Heart left ventricle (tissue), 13 donors: Measurements from ENCODE around the gene PRKCA.

Experiments used
- POLR2A ChIP-seq, 2 donors: fragments of 450-650 bp; IDR thresholded peaks; one replicate each; pipeline ENCODE4 v1.6.1; 2017; ENCODE audit warnings: antibody characterized with exemption in 2 of 2, mild to moderate bottlenecking in 2 of 2, moderate library complexity in 2 of 2
- TF ChIP-seq, protein P1 (sequence below), 12 donors: fragments of 200-600 bp; sonication (generic) in 4 of 12; IDR thresholded peaks; one replicate each; pipeline versions ENCODE4 v1.5.0 to v1.8.0; 2018 to 2022; ENCODE audit warnings: antibody characterized with exemption in 12 of 12, mild to moderate bottlenecking in 5 of 12
- donor health status: ischemic (EF 13 %, LVEDD 7.1; RV severe dilation, severe dysfunction).
- donor health status: DM: no; HTN: yes; CAD: no.
- donor health status: DM: no; HTN: no; CAD: no.
- donor health status: ischemic (EF 25% LVEDD 6.9; RV normal size, moderate dysfunction).
- donor health status: ischemic (EF 25% LVEDD 5.7; RV mildly dilated, moderate dysfunction).
- donor health status: ischemic (EF 35%, LVEDD 5.7; RV mildly dilated, moderate dysfunction).
- donor health status: nonischemic (EF 11% LVEDD 7.7; RV severe dilation, severe dysfunction).
- donor health status: DM: yes; HTN: yes; CAD: no.
- donor health status: PGD.
- donor health status: ischemic (EF 29% LVEDD 5.4; RV normal size, mild dysfunction).
- donor health status: nonischemic (EF 23%, LVEDD 6.1; RV moderate dilation, normal function).

DNA sequence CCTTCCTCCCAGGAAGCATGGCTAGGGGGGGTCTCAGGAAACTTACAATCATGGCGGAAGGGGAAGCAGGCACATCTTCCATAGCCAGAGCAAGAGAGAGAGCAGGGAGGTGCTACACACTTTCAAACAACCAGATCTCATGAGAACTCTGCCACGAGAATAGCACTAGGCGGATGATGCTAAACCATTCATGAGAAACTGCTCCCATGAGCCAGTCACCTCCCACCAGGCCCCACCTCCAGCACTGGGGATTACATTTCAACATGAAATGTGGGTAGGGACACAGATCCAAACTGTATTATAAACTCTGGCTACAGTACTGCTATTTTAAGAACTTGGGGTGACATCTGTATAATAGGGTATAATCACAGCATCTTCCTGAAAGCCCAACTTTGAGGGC, 449.4 kb downstream of the PRKCA start:
- TF ChIP-seq, protein P1, sequence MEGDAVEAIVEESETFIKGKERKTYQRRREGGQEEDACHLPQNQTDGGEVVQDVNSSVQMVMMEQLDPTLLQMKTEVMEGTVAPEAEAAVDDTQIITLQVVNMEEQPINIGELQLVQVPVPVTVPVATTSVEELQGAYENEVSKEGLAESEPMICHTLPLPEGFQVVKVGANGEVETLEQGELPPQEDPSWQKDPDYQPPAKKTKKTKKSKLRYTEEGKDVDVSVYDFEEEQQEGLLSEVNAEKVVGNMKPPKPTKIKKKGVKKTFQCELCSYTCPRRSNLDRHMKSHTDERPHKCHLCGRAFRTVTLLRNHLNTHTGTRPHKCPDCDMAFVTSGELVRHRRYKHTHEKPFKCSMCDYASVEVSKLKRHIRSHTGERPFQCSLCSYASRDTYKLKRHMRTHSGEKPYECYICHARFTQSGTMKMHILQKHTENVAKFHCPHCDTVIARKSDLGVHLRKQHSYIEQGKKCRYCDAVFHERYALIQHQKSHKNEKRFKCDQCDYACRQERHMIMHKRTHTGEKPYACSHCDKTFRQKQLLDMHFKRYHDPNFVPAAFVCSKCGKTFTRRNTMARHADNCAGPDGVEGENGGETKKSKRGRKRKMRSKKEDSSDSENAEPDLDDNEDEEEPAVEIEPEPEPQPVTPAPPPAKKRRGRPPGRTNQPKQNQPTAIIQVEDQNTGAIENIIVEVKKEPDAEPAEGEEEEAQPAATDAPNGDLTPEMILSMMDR (IDR thresholded peaks at IDR 0.05) = no peak
- no peak for TF ChIP-seq POLR2A (IDR thresholded peaks at IDR 0.05)
